Left lung (tissue), 10 donors: ENCODE measurements around the gene ART4. TPM values are rescaled to one million over a fixed set of nuclear protein-coding genes. Genes with fewer than 3 reads are reported as not detected.
A peak's percentile ranks its signal among the peaks of the same experiment; 100 is the strongest.

ENCODE experiments used
- ATAC-seq: fragments of 200-7000 bp; cut with Tn5 transposase; one replicate; pipeline ENCODE4 v1.9.1; 2020; ENCODE audit warnings: moderate library complexity
- DNase-seq, 4 donors: peaks; one replicate each; pipeline ENCODE4 v3.0.0-alpha.2; 2013 to 2020
- H3K27ac ChIP-seq, 2 donors: fragments of 200-600 bp; sonication (generic) in 1 of 2; one replicate each; pipeline versions ENCODE4 v1.5.0 to v1.8.0; 2020 to 2021
- H3K27me3 ChIP-seq, 2 donors: fragments of 200-600 bp; sonication (generic) in 1 of 2; one replicate each; pipeline versions ENCODE4 v1.5.0 to v1.8.0; 2020 to 2021
- H3K36me3 ChIP-seq, 2 donors: fragments of 200-600 bp; sonication (generic) in 1 of 2; one replicate each; pipeline versions ENCODE4 v1.5.0 to v1.8.0; 2020 to 2021
- H3K4me1 ChIP-seq, 2 donors: fragments of 200-600 bp; one replicate each; pipeline ENCODE4 v1.8.0; 2021
- H3K4me3 ChIP-seq, 2 donors: fragments of 200-600 bp; sonication (generic) in 1 of 2; one replicate each; pipeline versions ENCODE4 v1.5.0 to v1.8.0; 2020 to 2021; ENCODE audit warnings: mild to moderate bottlenecking in 1 of 2
- H3K9me3 ChIP-seq, 2 donors: fragments of 200-600 bp; sonication (generic) in 1 of 2; one replicate each; pipeline versions ENCODE4 v1.5.0 to v1.8.0; 2020 to 2021
- intact Hi-C, 2 donors: fragments of 100-400 bp; cut with DNase I; formaldehyde crosslinking; loops; one replicate each; pipeline versions ENCODE4 v1.11.2 to v1.14.2; 2022
- polyA plus RNA-seq, 6 donors: library from polyadenylated mRNA; unstranded; fragments of 120-200 nt; gene quantifications; one replicate each; pipeline ENCODE4 v1.2.1, GENCODE V29; 2013; ENCODE audit not compliant: insufficient read length in 6 of 6
- total RNA-seq, 2 donors: library from RNA; stranded (reverse); fragmentation: NEBNext Ultra II Directional; extraction: Animal tissue kit (Norgen Biotek cat#: 25700); gene quantifications; one replicate each; pipeline ENCODE4 v1.2.1, GENCODE V29; 2021
- TF ChIP-seq, protein P1 (sequence below), 2 donors: fragments of 200-600 bp; sonication (generic) in 1 of 2; IDR thresholded peaks; one replicate each; pipeline versions ENCODE4 v1.5.0 to v1.8.0; 2021; ENCODE audit warnings: antibody characterized with exemption in 2 of 2
- donor health status: DM: no; HTN: yes; CAD: no.
- donor health status: DM: no; HTN: no; CAD: no.

The ART4 gene
- total and polyA plus RNA-seq, 8 donors, result 0.11 to 3.1 (median 0.24) TPM

DNA sequence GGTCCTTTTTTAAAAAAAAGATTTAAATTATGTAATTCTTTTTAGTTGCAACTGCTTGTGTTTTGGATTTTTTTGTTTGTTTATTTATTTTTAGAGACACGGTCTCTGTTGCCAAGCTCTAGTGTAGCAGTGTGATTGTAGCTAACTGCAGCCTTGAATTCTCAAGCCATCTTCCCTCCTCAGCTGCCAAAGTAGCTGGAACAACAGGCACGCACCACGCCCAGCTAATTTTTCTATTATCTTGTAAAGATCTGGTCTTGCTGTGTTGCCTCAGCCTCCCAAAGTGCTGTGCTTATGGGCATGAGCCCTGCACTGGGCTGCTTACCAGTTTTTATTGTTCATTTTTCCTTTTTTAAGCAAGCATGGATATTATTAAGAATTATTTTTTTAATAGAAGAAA, 10.6 kb upstream of the ART4 start:
- peaks cover 0 to 4% of the 10 kb centered on the region in 2 donors for H3K9me3 ChIP-seq
- ATAC-seq (no peak), DNase-seq (peak in 1 of 4 donors; percentile 63)
- H3K36me3 ChIP-seq, result no peaks in the 10 kb centered on the region
- no peak overlapping the region for H3K4me3 ChIP-seq
- TF ChIP-seq, protein P1, sequence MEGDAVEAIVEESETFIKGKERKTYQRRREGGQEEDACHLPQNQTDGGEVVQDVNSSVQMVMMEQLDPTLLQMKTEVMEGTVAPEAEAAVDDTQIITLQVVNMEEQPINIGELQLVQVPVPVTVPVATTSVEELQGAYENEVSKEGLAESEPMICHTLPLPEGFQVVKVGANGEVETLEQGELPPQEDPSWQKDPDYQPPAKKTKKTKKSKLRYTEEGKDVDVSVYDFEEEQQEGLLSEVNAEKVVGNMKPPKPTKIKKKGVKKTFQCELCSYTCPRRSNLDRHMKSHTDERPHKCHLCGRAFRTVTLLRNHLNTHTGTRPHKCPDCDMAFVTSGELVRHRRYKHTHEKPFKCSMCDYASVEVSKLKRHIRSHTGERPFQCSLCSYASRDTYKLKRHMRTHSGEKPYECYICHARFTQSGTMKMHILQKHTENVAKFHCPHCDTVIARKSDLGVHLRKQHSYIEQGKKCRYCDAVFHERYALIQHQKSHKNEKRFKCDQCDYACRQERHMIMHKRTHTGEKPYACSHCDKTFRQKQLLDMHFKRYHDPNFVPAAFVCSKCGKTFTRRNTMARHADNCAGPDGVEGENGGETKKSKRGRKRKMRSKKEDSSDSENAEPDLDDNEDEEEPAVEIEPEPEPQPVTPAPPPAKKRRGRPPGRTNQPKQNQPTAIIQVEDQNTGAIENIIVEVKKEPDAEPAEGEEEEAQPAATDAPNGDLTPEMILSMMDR (IDR thresholded peaks at IDR 0.05), result no peak
- no peaks in the 10 kb centered on the region for H3K27me3 ChIP-seq
- peak overlapping the region in 1 of 2 donors; percentile 15 for H3K27ac ChIP-seq
- intact Hi-C loops, result no loop called here
- no peaks in the 10 kb centered on the region for H3K4me1 ChIP-seq

DNA sequence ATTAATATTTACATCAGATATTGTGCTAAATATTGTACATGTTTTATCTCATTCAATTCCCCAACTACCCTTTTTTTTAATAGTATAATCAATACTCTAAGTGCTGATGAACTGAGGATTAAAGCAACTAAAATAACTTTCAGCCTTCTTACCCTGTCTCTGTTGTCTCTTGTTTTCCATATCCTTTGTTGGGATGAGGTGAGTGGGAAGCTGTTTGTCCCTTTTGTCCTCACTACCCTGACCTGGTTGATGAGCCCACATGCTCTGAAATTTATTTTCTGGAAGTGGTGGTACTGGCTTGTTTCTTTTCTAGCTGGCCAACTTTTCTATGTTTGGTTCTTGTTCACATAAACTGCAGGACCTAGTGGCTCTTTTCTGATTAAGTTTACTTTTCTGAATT, 9.6 kb upstream of the ART4 start:
- Histone ChIP-seq H3K9me3 (no peaks in the 10 kb centered on the region), H3K36me3 (no peaks in the 10 kb centered on the region), H3K4me1 (no peaks in the 10 kb centered on the region), H3K27ac (no peak overlapping the region), H3K4me3 (no peak overlapping the region), H3K27me3 (no peaks in the 10 kb centered on the region)
- TF ChIP-seq, protein P1 (IDR thresholded peaks at IDR 0.05), result no peak
- no peak for DNase-seq
- ATAC-seq, result no peak
- intact Hi-C loops, result no loop called here

DNA sequence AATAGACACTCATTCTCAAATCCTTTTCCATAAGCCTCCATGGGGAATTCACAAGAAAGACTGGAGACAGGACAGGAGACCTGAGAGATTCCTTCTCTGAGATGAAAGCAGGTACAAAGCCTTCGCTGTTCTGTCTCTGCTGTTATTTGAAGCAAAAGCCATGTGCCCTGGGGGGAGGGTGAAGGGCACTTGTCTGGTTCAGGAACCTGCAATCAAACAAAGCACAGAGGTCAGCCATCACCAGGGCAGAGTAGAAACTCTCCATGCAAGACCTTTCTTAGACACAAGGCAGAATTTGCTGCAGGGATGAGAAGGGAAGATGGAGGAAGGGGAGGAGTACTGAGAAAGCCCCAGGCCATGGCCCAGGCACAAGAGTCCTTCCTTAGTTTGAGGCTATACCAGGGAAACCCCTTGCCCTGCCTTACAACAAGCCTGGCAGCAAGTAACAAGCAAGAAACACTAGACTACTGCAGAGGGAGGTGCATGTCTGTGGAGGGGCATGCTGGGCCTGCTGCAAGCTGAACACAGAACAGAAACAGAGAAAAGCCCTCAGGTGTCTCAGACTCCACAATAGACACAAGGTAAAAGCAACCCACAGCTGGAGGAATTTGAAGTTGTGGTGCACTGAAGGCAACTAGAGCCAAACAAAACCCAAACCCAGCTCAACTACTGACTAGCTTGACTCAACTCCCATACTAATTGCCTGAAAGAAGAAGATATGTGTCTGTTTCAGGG, 7.8 kb upstream of the ART4 start:
- no peak for ATAC-seq
- H3K27ac ChIP-seq, result no peak overlapping the region
- DNase-seq, result no peak
- TF ChIP-seq, protein P1 (IDR thresholded peaks at IDR 0.05), result no peak
- intact Hi-C loops, result no loop called here
- no peaks in the 10 kb centered on the region for H3K27me3 ChIP-seq
- no peak overlapping the region for H3K4me3 ChIP-seq
- peaks cover 9 to 11% of the 10 kb centered on the region in 2 donors for H3K4me1 ChIP-seq
- H3K36me3 ChIP-seq, result no peaks in the 10 kb centered on the region
- H3K9me3 ChIP-seq, result no peaks in the 10 kb centered on the region

DNA sequence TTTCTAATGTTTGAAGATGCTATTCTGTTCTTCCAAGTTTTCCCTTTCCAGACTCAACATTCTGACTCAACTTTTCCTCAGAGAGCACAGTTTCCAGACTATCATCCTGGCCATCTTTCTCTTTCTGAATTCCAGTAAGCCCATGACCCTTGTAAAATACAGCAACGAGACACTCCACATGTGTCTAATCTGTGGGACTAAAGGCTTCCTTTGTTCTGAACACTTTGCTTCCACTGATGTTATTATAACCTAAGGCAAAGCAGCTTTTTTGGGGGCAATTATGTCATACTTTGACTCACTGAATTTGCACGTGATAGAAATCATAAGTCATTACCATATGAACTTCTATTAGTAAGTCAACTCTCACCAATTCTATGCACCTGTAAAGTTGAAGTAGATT, 6.3 kb upstream of the ART4 start:
- no peaks in the 10 kb centered on the region for H3K36me3 ChIP-seq

More for the DNA sequence above, 6.3 kb upstream of the ART4 start:
- intact Hi-C loops, result loop anchor here (5.0 to 10.0 kb wide), 2 partner anchors 145 to 148 kb away; no protein-coding TSS in a partner anchor
- peak; percentile 21 for ATAC-seq
- peak overlapping the region in 1 of 2 donors; percentile 26 for H3K27ac ChIP-seq
- TF ChIP-seq, protein P1 (IDR thresholded peaks at IDR 0.05), result no peak
- no peak overlapping the region for H3K4me3 ChIP-seq
- H3K9me3 ChIP-seq, result no peaks in the 10 kb centered on the region
- peaks cover 17 to 21% of the 10 kb centered on the region in 2 donors for H3K4me1 ChIP-seq
- DNase-seq, result no peak
- H3K27me3 ChIP-seq, result no peaks in the 10 kb centered on the region
